ENCODE data around the gene NAGS.
A peak's percentile ranks its signal among the peaks of the same experiment; 100 is the strongest.
"Not testable (repeated sequence)": the region's sequence is repeated elsewhere in the genome, so short reads cannot be mapped to it uniquely, and the experiment has no call there.

The NAGS gene

DNA sequence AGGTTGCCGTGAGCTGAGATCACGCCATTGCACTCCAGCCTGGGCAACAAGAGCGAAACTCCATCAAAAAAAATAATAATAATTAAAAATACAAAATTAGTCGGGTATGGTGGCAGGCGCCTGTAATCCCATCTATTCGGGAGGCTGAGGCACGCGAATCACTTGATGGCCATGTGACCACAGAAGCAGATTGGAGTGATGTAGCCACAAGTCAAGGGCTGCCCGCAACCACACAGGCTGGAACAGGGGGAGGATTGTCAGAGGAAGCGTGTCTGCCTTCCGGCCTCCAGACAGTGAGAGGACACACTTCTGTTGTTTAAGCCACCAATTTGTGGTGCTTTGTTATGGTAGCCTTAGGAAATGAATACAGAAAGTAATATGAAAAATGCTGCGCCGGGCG, 11.8 kb upstream of the NAGS start:
- TF ChIP-seq EZH2 (IDR thresholded peaks at IDR 0.05) = no peak
- TF ChIP-seq POLR2AphosphoS5 (IDR thresholded peaks at IDR 0.05; ENCODE audit: borderline replicate concordance, low read depth, low read length) = no peak
- TF ChIP-seq FOXP2 (optimal IDR thresholded peaks at IDR 0.05; ENCODE audit: control extremely low read depth, extremely low read length, insufficient read depth) = no peak
- H3K36me3 ChIP-seq (ENCODE audit: insufficient read depth, low read length) = no peaks in the 10 kb centered on the region

DNA sequence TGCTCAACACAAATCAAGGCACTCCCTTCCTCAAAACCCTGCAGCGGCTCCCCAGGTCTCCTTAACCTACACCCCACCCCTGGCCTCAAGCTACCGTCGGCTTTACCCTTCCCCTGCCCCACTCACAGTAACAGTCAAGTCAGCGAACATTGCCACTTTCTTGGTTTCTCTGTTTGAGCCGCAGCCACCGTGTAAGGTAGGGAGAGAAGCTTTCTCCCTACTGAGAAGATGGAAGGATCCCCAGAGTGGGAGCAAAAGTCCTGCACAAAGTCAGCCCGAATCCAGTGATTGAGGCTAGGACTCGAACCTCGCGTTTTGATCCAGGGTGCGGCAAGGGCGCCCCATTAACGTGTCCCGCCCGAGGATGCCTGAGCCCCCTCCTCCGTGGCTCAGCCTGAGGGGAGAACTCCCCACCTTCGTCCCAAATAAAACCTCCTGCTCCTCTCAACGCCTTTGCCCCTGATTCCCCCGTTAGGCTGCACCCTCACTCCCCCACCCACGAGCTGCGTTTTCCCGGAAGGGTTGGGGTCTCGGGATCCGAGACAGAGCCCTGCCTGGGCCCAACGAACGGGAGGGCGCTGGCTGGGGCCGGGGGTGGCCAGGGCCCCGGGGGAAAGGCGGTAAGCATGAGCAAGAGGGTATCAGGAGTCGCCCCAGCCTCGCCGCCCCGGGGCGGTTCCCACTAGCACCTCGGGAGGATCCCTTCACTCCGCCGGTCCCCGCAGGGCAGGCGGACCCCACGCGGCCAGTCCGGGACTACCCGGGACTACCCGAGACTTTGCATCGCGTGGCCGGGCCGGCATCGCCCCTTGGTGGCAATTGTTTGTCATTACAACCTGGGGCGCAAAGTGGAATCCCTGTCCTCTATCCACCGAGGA, 9.9 kb upstream of the NAGS start:
- no peaks in the 10 kb centered on the region for H3K9me3 ChIP-seq (ENCODE audit: low read depth, low read length)
- H3K27ac ChIP-seq = no peak overlapping the region
- TF ChIP-seq POLR2AphosphoS5 (IDR thresholded peaks at IDR 0.05; ENCODE audit: borderline replicate concordance, low read depth, low read length) = no peak
- no peak for TF ChIP-seq EZH2 (IDR thresholded peaks at IDR 0.05)
- TF ChIP-seq FOXP2 (optimal IDR thresholded peaks at IDR 0.05; ENCODE audit: control extremely low read depth, extremely low read length, insufficient read depth) = no peak
- no peaks in the 10 kb centered on the region for H3K36me3 ChIP-seq (ENCODE audit: insufficient read depth, low read length)
- H3K4me3 ChIP-seq = peak overlapping the region; percentile 75
- no peak for DNase-seq (ENCODE audit: low read depth, low spot score)
- peak overlapping the region; percentile 63 for H3K9ac ChIP-seq (ENCODE audit: insufficient read length)

More for the DNA sequence above, 11.8 kb upstream of the NAGS start:
- Histone ChIP-seq H3K9me3 (ENCODE audit: low read depth, low read length) (no peaks in the 10 kb centered on the region), H3K27ac (no peak overlapping the region), H3K9ac (ENCODE audit: insufficient read length) (no peak overlapping the region), H3K4me3 (no peak overlapping the region)
- DNase-seq (ENCODE audit: low read depth, low spot score) = no peak

DNA sequence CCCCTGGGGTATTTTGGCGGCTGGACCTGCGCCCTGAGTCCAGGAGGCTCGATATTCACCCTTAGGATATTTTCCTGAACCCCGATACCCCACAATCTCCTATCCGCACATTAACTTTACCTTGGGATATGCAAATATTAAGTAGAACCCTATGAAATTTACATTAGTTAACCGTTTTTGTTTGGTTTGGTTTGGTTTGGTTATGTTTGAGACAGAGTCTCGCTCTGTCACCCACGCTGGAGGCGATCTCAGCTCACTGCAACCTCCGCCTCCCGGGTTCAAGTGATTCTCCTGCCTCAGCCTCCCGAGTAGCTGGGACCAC, 9.3 kb upstream of the NAGS start:
- H3K36me3 ChIP-seq (ENCODE audit: insufficient read depth, low read length) = no peaks in the 10 kb centered on the region
- DNase-seq (ENCODE audit: low read depth, low spot score) = no peak
- TF ChIP-seq POLR2AphosphoS5 (IDR thresholded peaks at IDR 0.05; ENCODE audit: borderline replicate concordance, low read depth, low read length) (no peak), FOXP2 (optimal IDR thresholded peaks at IDR 0.05; ENCODE audit: control extremely low read depth, extremely low read length, insufficient read depth) (no peak), EZH2 (IDR thresholded peaks at IDR 0.05) (no peak)
- H3K9ac ChIP-seq (ENCODE audit: insufficient read length) = peak overlapping the region; percentile 63
- no peak overlapping the region for H3K27ac ChIP-seq
- H3K9me3 ChIP-seq (ENCODE audit: low read depth, low read length) = no peaks in the 10 kb centered on the region
- peak overlapping the region; percentile 75 for H3K4me3 ChIP-seq

GRCh38 chr17:43997180-43997579, 7.2 kb upstream of the NAGS start:
- not testable (repeated sequence) for DNase-seq (ENCODE audit: low read depth, low spot score); H3K9me3 ChIP-seq (ENCODE audit: low read depth, low read length); H3K27ac ChIP-seq; H3K4me3 ChIP-seq; H3K9ac ChIP-seq (ENCODE audit: insufficient read length); H3K36me3 ChIP-seq (ENCODE audit: insufficient read depth, low read length)

DNA sequence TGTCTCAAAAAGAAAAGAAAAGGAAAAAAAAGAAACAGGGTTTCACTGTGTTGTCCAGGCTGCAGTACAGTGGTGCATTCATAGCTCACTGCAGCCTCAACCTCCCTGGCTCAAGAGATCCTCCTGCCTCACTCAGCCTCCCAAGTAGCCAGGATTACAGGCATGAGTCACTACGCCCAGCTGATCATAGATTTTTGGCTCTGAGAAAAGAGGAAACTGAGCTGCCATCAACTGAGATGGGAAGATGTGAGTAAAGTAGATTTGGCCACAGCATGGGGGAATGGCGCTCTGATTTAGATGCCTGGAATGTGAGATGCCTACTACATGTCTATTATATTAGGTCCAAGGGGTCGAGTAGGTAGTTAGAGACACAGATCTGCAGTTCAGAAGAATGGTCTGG, 5.9 kb upstream of the NAGS start:
- Histone ChIP-seq H3K9me3 (ENCODE audit: low read depth, low read length) (no peaks in the 10 kb centered on the region), H3K9ac (ENCODE audit: insufficient read length) (no peak overlapping the region), H3K27ac (no peak overlapping the region), H3K4me3 (no peak overlapping the region), H3K36me3 (ENCODE audit: insufficient read depth, low read length) (no peaks in the 10 kb centered on the region)
- no peak for TF ChIP-seq FOXP2 (optimal IDR thresholded peaks at IDR 0.05; ENCODE audit: control extremely low read depth, extremely low read length, insufficient read depth)
- no peak for TF ChIP-seq POLR2AphosphoS5 (IDR thresholded peaks at IDR 0.05; ENCODE audit: borderline replicate concordance, low read depth, low read length)
- no peak for DNase-seq (ENCODE audit: low read depth, low spot score)

GRCh38 chr17:43999024-43999423, 5.4 kb upstream of the NAGS start:
- no peak overlapping the region for H3K27ac ChIP-seq
- H3K4me3 ChIP-seq = no peak overlapping the region
- no peak for DNase-seq (ENCODE audit: low read depth, low spot score)
- H3K36me3 ChIP-seq (ENCODE audit: insufficient read depth, low read length) = no peaks in the 10 kb centered on the region
- H3K9me3 ChIP-seq (ENCODE audit: low read depth, low read length) = no peaks in the 10 kb centered on the region
- TF ChIP-seq EZH2 (IDR thresholded peaks at IDR 0.05) (no peak), POLR2AphosphoS5 (IDR thresholded peaks at IDR 0.05; ENCODE audit: borderline replicate concordance, low read depth, low read length) (no peak), FOXP2 (optimal IDR thresholded peaks at IDR 0.05; ENCODE audit: control extremely low read depth, extremely low read length, insufficient read depth) (no peak)
- no peak overlapping the region for H3K9ac ChIP-seq (ENCODE audit: insufficient read length)

DNA sequence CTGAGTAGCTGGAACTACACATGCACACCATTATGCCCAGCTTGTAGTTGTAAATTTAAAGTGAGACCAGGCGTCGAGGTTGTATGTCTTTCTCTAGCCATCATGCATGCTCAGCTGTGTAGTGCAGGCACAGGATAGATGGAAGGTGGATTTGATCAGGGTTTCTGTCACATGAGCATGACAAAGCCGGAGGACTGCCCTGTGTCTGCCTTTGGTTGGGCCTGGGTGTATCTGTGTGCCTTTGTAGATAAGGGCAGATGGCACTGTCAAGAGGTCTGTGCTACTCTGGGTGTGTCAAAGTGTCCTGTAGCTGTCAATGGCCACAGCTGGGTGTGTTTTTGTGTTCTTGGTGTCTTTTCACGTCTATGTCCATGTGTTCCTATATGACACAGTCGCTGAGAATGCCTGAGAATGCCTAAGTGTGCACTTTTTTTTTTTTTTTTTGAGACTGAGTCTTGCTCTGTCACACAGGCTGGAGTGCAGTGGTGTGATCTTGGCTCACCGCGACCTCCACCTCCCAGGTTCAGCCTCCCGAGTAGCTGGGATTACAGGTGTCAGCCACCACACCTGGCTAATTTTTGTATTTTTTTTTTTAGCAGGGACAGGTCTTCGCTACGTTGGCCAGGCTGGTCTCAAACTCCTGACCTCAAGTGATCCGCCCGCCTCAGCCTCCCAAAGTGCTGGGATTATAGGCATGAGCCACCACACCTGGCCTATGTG, 4.1 kb upstream of the NAGS start:
- Histone ChIP-seq H3K4me3 (no peak overlapping the region), H3K27ac (no peak overlapping the region), H3K9ac (ENCODE audit: insufficient read length) (no peak overlapping the region), H3K36me3 (ENCODE audit: insufficient read depth, low read length) (no peaks in the 10 kb centered on the region), H3K9me3 (ENCODE audit: low read depth, low read length) (no peaks in the 10 kb centered on the region)
- no peak for DNase-seq (ENCODE audit: low read depth, low spot score)
- TF ChIP-seq POLR2AphosphoS5 (IDR thresholded peaks at IDR 0.05; ENCODE audit: borderline replicate concordance, low read depth, low read length) = no peak
- TF ChIP-seq FOXP2 (optimal IDR thresholded peaks at IDR 0.05; ENCODE audit: control extremely low read depth, extremely low read length, insufficient read depth) = no peak
- TF ChIP-seq EZH2 (IDR thresholded peaks at IDR 0.05) = no peak

GRCh38 chr17:44000871-44001460, 3.5 kb upstream of the NAGS start:
- Histone ChIP-seq H3K9me3 (ENCODE audit: low read depth, low read length) (no peaks in the 10 kb centered on the region), H3K9ac (ENCODE audit: insufficient read length) (no peak overlapping the region), H3K27ac (no peak overlapping the region), H3K36me3 (ENCODE audit: insufficient read depth, low read length) (no peaks in the 10 kb centered on the region), H3K4me3 (no peak overlapping the region)
- no peak for DNase-seq (ENCODE audit: low read depth, low spot score)
- no peak for TF ChIP-seq POLR2AphosphoS5 (IDR thresholded peaks at IDR 0.05; ENCODE audit: borderline replicate concordance, low read depth, low read length)

Data from SK-N-MC (cell line).